ENCODE results near the gene B3GNT4.

GRCh38 chr12:122244565-122245371, 41.3 kb downstream of the B3GNT4 start:
- no peak for TF ChIP-seq RAD21 (IDR thresholded peaks at IDR 0.05; ENCODE audit: low read depth)
- TF ChIP-seq EGR1 (IDR thresholded peaks at IDR 0.05), result no peak
- TF ChIP-seq MAX (IDR thresholded peaks at IDR 0.05), result no peak
- TF ChIP-seq NFIC (IDR thresholded peaks at IDR 0.05), result no peak
- TF ChIP-seq CREB1 (IDR thresholded peaks at IDR 0.05; ENCODE audit: low read depth), result no peak
- TF ChIP-seq USF1 (IDR thresholded peaks at IDR 0.05), result no peak
- TF ChIP-seq CEBPB (IDR thresholded peaks at IDR 0.05), result no peak
- no peak for TF ChIP-seq TCF12 (IDR thresholded peaks at IDR 0.05; ENCODE audit: low read depth)
- TF ChIP-seq REST (IDR thresholded peaks at IDR 0.05; ENCODE audit: low read depth), result no peak
- TF ChIP-seq YY1 (IDR thresholded peaks at IDR 0.05; ENCODE audit: low read depth), result no peak
- no peak for TF ChIP-seq TAF1 (IDR thresholded peaks at IDR 0.05; ENCODE audit: low read depth)
